Measurements from ENCODE around the gene TMEM8B. TPM values are rescaled to one million over a fixed set of nuclear protein-coding genes. Genes with fewer than 3 reads are reported as not detected.

The TMEM8B gene
- total and polyA plus RNA-seq, 9 of the 15 experiments (the other 6 are each of a cell fraction or from before 2014, with no cell fraction given): 0.01 to 2.2 (median 1.1) TPM

GRCh38 chr9:35908504-35909125 lies 79.6 kb downstream of the TMEM8B start:
- intact Hi-C loops (cut with micrococcal nuclease) (no loop called here), in situ Hi-C loops (cut with MboI) (no loop called here)
- DNase-seq (ENCODE audit: extremely low read depth in 1 of 4, low spot score in 3 of 4) (no peak), ATAC-seq (no peak), FAIRE-seq (no peak)
- Histone ChIP-seq H3K27me3 (ENCODE audit: control insufficient read depth in 2 of 2, insufficient read depth in 2 of 2, low read length in 2 of 2) (no peaks in the 10 kb centered on the region), H3K4me1 (replicated peaks in 1 of 2; ENCODE audit: control insufficient read depth in 2 of 2, insufficient read depth in 2 of 2, low read length in 2 of 2) (peaks cover 9 to 46% of the 10 kb centered on the region in 2 experiments; a peak in 4 of 5 replicates), H3K9me3 (replicated peaks; ENCODE audit: control insufficient read depth, insufficient read depth, low read depth, low read length) (no peaks in the 10 kb centered on the region), H4K20me1 (replicated peaks; ENCODE audit: control insufficient read depth, insufficient read depth, low read length) (no peaks in the 10 kb centered on the region), H3K4me3 (no peak overlapping the region), H2AFZ (ENCODE audit: low read depth, low read length) (no peak overlapping the region), H3K36me3 (ENCODE audit: control insufficient read depth, insufficient read depth, low read length) (no peaks in the 10 kb centered on the region), H3K9ac (ENCODE audit: insufficient read depth in 1 of 2, low read depth in 2 of 2, low read length in 2 of 2) (no peak overlapping the region), H3K79me2 (ENCODE audit: control insufficient read depth, insufficient read depth, low read length) (no peaks in the 10 kb centered on the region), H3K4me2 (ENCODE audit: insufficient read depth, low read length) (no peak overlapping the region), H3K27ac (ENCODE audit: extremely low read depth, low read depth, low read length) (no peak overlapping the region), H3K9me1 (ENCODE audit: control insufficient read depth, insufficient read depth, low read length) (no peaks in the 10 kb centered on the region)
- ChIA-PET CTCF (ENCODE audit: low intra/inter-chr PET ratio) (no interaction called here), POLR2A (no interaction called here)
- no TSS peak for BruUV-seq (replicated peaks)
- TF ChIP-seq LCOR (CRISPR knock-in tag; IDR thresholded peaks at IDR 0.05): no peak
- TF ChIP-seq SMC3 (conservative IDR thresholded peaks at IDR 0.05; ENCODE audit: insufficient read depth, low read depth, low read length): no peak
- no peak for TF ChIP-seq ZNF133 (CRISPR knock-in tag; IDR thresholded peaks at IDR 0.05)
- TF ChIP-seq TAF15 (IDR thresholded peaks at IDR 0.05; ENCODE audit: low read depth, low read length): no peak
- no peak for TF ChIP-seq SMAD3 (CRISPR knock-in tag; conservative IDR thresholded peaks at IDR 0.05)
- no peak for TF ChIP-seq ZBTB8A (IDR thresholded peaks at IDR 0.05; ENCODE audit: partially characterized antibody)
- TF ChIP-seq MCM2 (IDR thresholded peaks at IDR 0.05; ENCODE audit: low read depth): no peak
- TF ChIP-seq, protein P1, sequence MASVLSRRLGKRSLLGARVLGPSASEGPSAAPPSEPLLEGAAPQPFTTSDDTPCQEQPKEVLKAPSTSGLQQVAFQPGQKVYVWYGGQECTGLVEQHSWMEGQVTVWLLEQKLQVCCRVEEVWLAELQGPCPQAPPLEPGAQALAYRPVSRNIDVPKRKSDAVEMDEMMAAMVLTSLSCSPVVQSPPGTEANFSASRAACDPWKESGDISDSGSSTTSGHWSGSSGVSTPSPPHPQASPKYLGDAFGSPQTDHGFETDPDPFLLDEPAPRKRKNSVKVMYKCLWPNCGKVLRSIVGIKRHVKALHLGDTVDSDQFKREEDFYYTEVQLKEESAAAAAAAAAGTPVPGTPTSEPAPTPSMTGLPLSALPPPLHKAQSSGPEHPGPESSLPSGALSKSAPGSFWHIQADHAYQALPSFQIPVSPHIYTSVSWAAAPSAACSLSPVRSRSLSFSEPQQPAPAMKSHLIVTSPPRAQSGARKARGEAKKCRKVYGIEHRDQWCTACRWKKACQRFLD (CRISPR knock-in tag; IDR thresholded peaks at IDR 0.05): no peak
- no peak for TF ChIP-seq NR2C2 (CRISPR knock-in tag; IDR thresholded peaks at IDR 0.05)
- no peak for TF ChIP-seq NR2C2 (tag; IDR thresholded peaks at IDR 0.05)
- no peak for TF ChIP-seq KDM4B (IDR thresholded peaks at IDR 0.05; ENCODE audit: borderline replicate concordance in 2 of 2, low read depth in 1 of 2)
- no peak for TF ChIP-seq BCL6 (CRISPR knock-in tag; IDR thresholded peaks at IDR 0.05)
- no peak for TF ChIP-seq ELK3 (CRISPR knock-in tag; IDR thresholded peaks at IDR 0.05)
- TF ChIP-seq PHB2 (IDR thresholded peaks at IDR 0.05; ENCODE audit: low read depth): no peak
- no peak for TF ChIP-seq HNRNPUL1 (IDR thresholded peaks at IDR 0.05; ENCODE audit: low read length)
- WGBS (ENCODE audit: insufficient coverage, low coverage, missing lambda C conversion rate): 66% methylated on average over 7 of the region's 9 CpGs
